ENCODE results near the gene CNPPD1.

The CNPPD1 gene

DNA sequence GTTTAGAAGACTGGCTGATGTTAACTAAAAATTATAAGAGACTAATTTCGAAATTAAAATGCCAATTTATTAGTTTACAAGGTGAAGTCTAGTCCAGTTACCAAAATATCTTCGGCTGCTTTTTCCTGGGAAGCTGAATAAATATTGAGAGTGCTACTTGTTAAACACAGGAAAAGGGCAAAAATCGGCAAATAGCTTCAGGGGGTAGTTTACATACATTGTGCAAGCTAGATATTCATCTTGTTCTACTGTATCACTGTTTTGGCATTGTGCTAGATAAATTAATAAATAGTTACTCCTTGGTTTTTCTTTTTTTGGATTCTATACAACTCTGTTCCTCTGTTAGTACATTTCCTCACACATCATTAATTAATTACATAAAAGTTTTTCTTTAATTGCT, 45.4 kb downstream of the CNPPD1 start:
- TF ChIP-seq, protein P1, sequence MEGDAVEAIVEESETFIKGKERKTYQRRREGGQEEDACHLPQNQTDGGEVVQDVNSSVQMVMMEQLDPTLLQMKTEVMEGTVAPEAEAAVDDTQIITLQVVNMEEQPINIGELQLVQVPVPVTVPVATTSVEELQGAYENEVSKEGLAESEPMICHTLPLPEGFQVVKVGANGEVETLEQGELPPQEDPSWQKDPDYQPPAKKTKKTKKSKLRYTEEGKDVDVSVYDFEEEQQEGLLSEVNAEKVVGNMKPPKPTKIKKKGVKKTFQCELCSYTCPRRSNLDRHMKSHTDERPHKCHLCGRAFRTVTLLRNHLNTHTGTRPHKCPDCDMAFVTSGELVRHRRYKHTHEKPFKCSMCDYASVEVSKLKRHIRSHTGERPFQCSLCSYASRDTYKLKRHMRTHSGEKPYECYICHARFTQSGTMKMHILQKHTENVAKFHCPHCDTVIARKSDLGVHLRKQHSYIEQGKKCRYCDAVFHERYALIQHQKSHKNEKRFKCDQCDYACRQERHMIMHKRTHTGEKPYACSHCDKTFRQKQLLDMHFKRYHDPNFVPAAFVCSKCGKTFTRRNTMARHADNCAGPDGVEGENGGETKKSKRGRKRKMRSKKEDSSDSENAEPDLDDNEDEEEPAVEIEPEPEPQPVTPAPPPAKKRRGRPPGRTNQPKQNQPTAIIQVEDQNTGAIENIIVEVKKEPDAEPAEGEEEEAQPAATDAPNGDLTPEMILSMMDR (IDR thresholded peaks at IDR 0.05; ENCODE audit: low read depth, low read length), result no peak
- no peak for DNase-seq (ENCODE audit: low read depth in 2 of 2)
- H3K4me3 ChIP-seq (replicated peaks in 1 of 2; ENCODE audit: low read depth in 2 of 2, low read length in 2 of 2), result no peak overlapping the region

DNA sequence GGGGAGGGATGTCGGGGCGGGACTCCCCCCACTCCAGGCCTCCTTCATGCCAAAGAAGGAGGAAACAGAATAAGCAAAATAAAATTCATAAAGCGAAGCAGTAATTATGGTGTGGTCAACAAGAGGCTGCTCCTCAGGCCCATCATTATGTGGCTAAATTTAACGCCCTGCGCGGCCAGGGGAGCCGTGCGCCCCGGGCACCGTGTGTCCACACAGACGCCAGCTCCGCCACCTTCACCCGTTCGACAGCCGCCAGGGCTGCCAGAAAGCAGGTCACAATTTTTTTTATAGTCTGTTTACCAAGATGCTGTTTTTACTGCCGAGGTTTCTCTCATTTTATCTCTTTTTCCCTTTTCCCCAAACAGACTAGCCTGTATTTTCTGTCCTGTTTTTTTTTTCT, 47.1 kb downstream of the CNPPD1 start:
- H3K4me3 ChIP-seq (replicated peaks in 1 of 2; ENCODE audit: low read depth in 2 of 2, low read length in 2 of 2), result no peak overlapping the region
- no peak for DNase-seq (ENCODE audit: low read depth in 2 of 2)

DNA sequence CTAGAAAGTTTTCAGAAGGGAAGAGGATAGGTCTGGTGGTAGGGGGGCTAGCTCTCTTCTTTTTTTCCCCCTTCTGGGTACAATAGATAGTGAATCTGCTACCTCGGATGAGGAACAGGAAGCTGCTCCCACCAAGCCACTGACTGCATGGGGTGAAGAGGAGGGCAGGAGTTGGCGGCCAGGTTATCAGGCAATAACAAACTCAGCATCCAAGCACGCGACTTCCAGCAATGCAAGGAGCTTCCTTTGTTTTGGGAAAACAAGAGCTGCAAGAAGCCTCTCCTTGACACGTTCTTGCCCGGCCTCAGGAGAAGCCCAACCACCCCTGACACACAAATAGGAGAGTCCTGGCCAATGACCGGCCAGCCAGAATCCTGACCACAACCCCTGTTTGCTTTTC, 48.3 kb downstream of the CNPPD1 start:
- TF ChIP-seq, protein P1 (IDR thresholded peaks at IDR 0.05; ENCODE audit: low read depth, low read length), result no peak
- DNase-seq (ENCODE audit: low read depth in 2 of 2), result peak; percentile 9 to 37
- H3K4me3 ChIP-seq (replicated peaks in 1 of 2; ENCODE audit: low read depth in 2 of 2, low read length in 2 of 2), result no peak overlapping the region

More for the DNA sequence above, 47.1 kb downstream of the CNPPD1 start:
- TF ChIP-seq, protein P1 (IDR thresholded peaks at IDR 0.05; ENCODE audit: low read depth, low read length), result no peak

DNA sequence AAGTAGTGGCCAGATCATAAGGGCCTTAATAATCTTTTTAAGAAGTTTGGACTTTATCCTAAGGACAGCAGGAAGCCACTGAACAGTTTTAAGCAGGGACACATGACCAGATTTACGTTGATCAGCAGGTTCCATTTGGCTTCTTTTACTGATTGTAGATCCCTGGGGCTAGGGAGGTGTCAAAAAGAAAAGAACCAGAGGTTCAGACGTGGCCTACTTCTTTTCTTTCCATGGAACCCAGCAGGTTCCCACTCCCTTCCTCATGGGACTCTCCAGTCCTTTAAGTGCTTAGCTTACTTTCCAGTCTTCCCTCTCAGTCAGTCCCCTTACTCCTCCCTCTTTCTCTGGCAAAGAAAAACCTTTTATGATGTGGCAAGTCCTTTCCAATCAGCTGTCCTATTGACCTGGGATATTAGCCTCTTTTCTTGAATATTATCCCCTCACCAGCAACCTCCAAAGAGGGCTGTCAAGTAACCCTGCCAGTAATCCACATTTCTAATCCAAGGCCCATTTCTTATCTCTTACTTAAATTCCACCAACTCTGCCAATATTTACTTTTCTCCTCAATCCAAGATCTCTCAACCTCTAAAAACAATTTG, 49.6 kb downstream of the CNPPD1 start:
- TF ChIP-seq, protein P1 (IDR thresholded peaks at IDR 0.05; ENCODE audit: low read depth, low read length), result no peak
- no peak for DNase-seq (ENCODE audit: low read depth in 2 of 2)
- no peak overlapping the region for H3K4me3 ChIP-seq (replicated peaks in 1 of 2; ENCODE audit: low read depth in 2 of 2, low read length in 2 of 2)

DNA sequence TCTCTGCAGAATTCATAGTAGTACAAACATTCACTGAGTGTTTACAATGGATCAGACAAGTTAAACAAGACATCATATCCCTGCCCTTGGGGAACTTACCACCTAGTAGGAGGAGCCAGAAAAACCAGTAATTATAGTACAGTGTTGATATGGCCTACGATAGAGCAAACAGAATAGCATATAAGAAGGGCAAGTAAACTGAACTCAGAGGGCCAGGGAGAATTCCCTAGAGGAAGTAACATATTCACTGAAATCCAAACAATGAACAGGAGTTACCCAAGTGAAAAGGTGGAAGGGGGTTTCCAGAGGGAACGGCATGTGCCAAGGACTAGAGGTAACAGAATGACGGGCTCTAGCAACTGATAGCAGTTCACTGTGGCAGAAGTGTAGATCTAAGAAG, 50.2 kb downstream of the CNPPD1 start:
- TF ChIP-seq, protein P1 (IDR thresholded peaks at IDR 0.05; ENCODE audit: low read depth, low read length), result no peak
- H3K4me3 ChIP-seq (replicated peaks in 1 of 2; ENCODE audit: low read depth in 2 of 2, low read length in 2 of 2), result no peak overlapping the region
- DNase-seq (ENCODE audit: low read depth in 2 of 2), result peak in 1 of 2 donors; percentile 55

DNA sequence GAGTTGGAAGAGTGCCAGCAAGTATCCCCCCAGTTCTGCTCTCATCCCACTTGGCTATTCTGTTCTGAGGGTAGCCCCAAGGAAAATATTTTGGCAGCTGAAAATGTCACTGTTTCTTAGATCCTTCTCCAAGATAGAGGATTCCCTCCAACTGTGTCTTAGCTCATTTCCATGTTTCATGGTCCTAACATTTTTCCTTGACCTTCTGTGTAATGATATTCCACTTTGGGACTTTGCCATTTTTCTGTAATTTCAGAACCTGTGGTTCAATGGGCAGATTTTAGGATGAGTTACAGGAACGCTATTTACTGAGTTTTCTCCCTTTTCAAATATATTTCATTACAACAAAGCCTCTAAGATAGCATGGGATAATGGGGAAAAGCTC, 50.8 kb downstream of the CNPPD1 start:
- DNase-seq (ENCODE audit: low read depth in 2 of 2), result peak in 1 of 2 donors; percentile 27

More for the DNA sequence above, 50.8 kb downstream of the CNPPD1 start:
- TF ChIP-seq, protein P1 (IDR thresholded peaks at IDR 0.05; ENCODE audit: low read depth, low read length), result no peak
- H3K4me3 ChIP-seq (replicated peaks in 1 of 2; ENCODE audit: low read depth in 2 of 2, low read length in 2 of 2), result no peak overlapping the region
